HS-27A (cell line): Measurements from ENCODE around the gene SH3PXD2B.

Experiments used
- DNase-seq: peaks from one replicate; pipeline ENCODE4 v3.0.0-alpha.2; 2012; ENCODE audit warnings: low read depth, missing footprints

The SH3PXD2B gene

GRCh38 chr5:172436879-172437369 is 17.4 kb downstream of the SH3PXD2B start:
- DNase-seq, result no peak

- DNase-seq, result no peak
These were observed 18.0 kb downstream of the SH3PXD2B start for GRCh38 chr5:172436078-172436878.

GRCh38 chr5:172435362-172436077 is 18.8 kb downstream of the SH3PXD2B start:
- DNase-seq, result no peak

- no peak for DNase-seq
These were observed 20.1 kb downstream of the SH3PXD2B start for GRCh38 chr5:172434251-172434650.

- DNase-seq, result no peak
These were observed 20.8 kb downstream of the SH3PXD2B start for GRCh38 chr5:172433513-172433912.

- no peak for DNase-seq
These were observed 21.3 kb downstream of the SH3PXD2B start for GRCh38 chr5:172433071-172433470.

- no peak for DNase-seq
These were observed 24.0 kb downstream of the SH3PXD2B start for GRCh38 chr5:172430354-172430753.

GRCh38 chr5:172429201-172429940 is 25.0 kb downstream of the SH3PXD2B start:
- no peak for DNase-seq

GRCh38 chr5:172428224-172429166 is 25.8 kb downstream of the SH3PXD2B start:
- no peak for DNase-seq

GRCh38 chr5:172427202-172427601 is 27.1 kb downstream of the SH3PXD2B start:
- no peak for DNase-seq

- DNase-seq, result no peak
These were observed 28.2 kb downstream of the SH3PXD2B start for GRCh38 chr5:172426086-172426485.

GRCh38 chr5:172425402-172425801 is 28.9 kb downstream of the SH3PXD2B start:
- no peak for DNase-seq

- no peak for DNase-seq
These were observed 29.5 kb downstream of the SH3PXD2B start for GRCh38 chr5:172424808-172425207.

GRCh38 chr5:172424111-172424490 is 30.2 kb downstream of the SH3PXD2B start:
- DNase-seq, result no peak

GRCh38 chr5:172423379-172424110 is 30.8 kb downstream of the SH3PXD2B start:
- no peak for DNase-seq

- DNase-seq, result no peak
These were observed 32.1 kb downstream of the SH3PXD2B start for GRCh38 chr5:172422255-172422654.

GRCh38 chr5:172421020-172421419 is 33.3 kb downstream of the SH3PXD2B start:
- DNase-seq, result no peak

GRCh38 chr5:172420235-172420939 is 33.9 kb downstream of the SH3PXD2B start:
- DNase-seq, result no peak

GRCh38 chr5:172418862-172419814 is 35.2 kb downstream of the SH3PXD2B start:
- DNase-seq, result no peak
